Esophagus squamous epithelium (tissue), 5 donors: ENCODE data around the gene ATAD1. TPM values are rescaled to one million over a fixed set of nuclear protein-coding genes. Genes with fewer than 3 reads are reported as not detected.
"Not testable (repeated sequence)": the region's sequence is repeated elsewhere in the genome, so short reads cannot be mapped to it uniquely, and the experiment has no call there.

Source experiments
- DNase-seq: peaks from one replicate; lab custom pipeline; 2025; lab: John Stamatoyannopoulos, UW
- H3K27ac ChIP-seq, 4 donors: fragments of 200-600 bp; sonication (generic); one replicate each; pipeline ENCODE4 v1.5.1; 2016 to 2019; ENCODE audit warnings: mild to moderate bottlenecking in 1 of 4
- H3K27me3 ChIP-seq, 4 donors: fragments of 200-600 bp; sonication (generic); 1 replicate in 3 of 4; 2 replicates in 1 of 4; pipeline versions ENCODE4 v1.5.1 to v1.6.0; 2017 to 2021; ENCODE audit warnings: antibody characterized with exemption in 1 of 4
- H3K36me3 ChIP-seq, 3 donors: fragments of 200-600 bp; sonication (generic); one replicate each; pipeline ENCODE4 v1.5.1; 2016 to 2019
- H3K4me1 ChIP-seq, 3 donors: fragments of 200-600 bp; sonication (generic); one replicate each; pipeline ENCODE4 v1.5.1; 2017 to 2019
- H3K4me3 ChIP-seq, 4 donors: fragments of 200-600 bp; sonication (generic); 1 replicate in 3 of 4; 2 replicates in 1 of 4; pipeline ENCODE4 v1.5.1; 2016 to 2019; ENCODE audit warnings: mild to moderate bottlenecking in 2 of 4, moderate library complexity in 1 of 4
- H3K9me3 ChIP-seq, 3 donors: fragments of 200-600 bp; sonication (generic); one replicate each; pipeline ENCODE4 v1.5.1; 2016 to 2019
- POLR2A ChIP-seq, 4 donors: fragments of 450-650 bp; IDR thresholded peaks; one replicate each; pipeline ENCODE4 v1.6.1; 2017; ENCODE audit warnings: antibody characterized with exemption in 4 of 4, mild to moderate bottlenecking in 4 of 4, moderate library complexity in 3 of 4
- WGBS, 2 donors: methylation state at CpG; one replicate each; pipeline ENCODE4 v1.1.5; 2018; 5-methylcytosine and 5-hydroxymethylcytosine counted together
- intact Hi-C: fragments of 100-400 bp; cut with DNase I; formaldehyde crosslinking; loops from one replicate; pipeline ENCODE4 v1.15.0; 2022
- total RNA-seq, 4 donors: library from RNA; depleted of rRNA; stranded (reverse); fragments of >200 nt; gene quantifications; one replicate each; pipeline ENCODE4 v1.1.0, GENCODE V29; 2016
- TF ChIP-seq, protein P1 (sequence below), 6 experiments: fragments of 450-650 bp in 4 of 6; fragments of 200-600 bp in 2 of 6; sonication (generic) in 2 of 6; IDR thresholded peaks; one replicate each; pipeline ENCODE4 v1.5.1; 2016 to 2019; ENCODE audit warnings: antibody characterized with exemption in 6 of 6, mild to moderate bottlenecking in 4 of 6, moderate library complexity in 4 of 6
- donor health status: DM: yes; HTN: yes; CAD: no.

ATAD1 gene
- total RNA-seq, 4 donors from 2014 or later, result 22.3 to 30.1 (median 26.2) TPM

DNA sequence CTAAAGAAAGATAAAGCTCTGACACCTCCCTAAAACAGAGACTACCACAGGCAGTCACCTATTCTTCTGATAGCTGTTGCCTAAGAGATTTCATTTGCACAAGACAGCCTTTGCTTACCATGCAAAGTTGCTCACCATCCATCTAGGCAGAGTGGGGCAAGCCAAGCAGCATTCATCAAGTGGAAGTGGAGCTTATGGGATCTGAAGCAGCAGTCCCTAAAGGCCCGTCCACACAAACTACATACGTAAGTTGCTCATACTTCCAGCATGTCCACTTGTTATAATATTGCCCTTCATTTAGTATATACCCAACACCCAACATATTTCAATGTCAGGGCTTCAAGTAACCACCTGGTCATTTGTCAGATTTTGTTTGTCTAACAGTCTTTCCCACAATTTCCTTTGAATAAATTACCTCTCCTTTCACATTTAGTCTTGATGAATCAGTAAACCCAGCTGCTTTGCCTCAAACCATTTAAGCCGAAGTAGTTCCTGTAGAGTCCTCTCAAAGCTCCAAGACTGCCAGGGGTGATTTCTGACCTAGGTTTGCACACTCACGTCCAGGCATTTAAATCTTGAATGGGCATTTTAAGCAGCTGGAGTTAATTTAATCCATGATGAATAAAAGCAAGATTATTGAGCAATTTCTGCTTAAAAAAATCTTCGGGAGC, 67.9 kb downstream of the ATAD1 start:
- TF ChIP-seq POLR2A (IDR thresholded peaks at IDR 0.05), result no peak
- TF ChIP-seq, protein P1, sequence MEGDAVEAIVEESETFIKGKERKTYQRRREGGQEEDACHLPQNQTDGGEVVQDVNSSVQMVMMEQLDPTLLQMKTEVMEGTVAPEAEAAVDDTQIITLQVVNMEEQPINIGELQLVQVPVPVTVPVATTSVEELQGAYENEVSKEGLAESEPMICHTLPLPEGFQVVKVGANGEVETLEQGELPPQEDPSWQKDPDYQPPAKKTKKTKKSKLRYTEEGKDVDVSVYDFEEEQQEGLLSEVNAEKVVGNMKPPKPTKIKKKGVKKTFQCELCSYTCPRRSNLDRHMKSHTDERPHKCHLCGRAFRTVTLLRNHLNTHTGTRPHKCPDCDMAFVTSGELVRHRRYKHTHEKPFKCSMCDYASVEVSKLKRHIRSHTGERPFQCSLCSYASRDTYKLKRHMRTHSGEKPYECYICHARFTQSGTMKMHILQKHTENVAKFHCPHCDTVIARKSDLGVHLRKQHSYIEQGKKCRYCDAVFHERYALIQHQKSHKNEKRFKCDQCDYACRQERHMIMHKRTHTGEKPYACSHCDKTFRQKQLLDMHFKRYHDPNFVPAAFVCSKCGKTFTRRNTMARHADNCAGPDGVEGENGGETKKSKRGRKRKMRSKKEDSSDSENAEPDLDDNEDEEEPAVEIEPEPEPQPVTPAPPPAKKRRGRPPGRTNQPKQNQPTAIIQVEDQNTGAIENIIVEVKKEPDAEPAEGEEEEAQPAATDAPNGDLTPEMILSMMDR (IDR thresholded peaks at IDR 0.05), result no peak
- Histone ChIP-seq H3K27me3 (no peaks in the 10 kb centered on the region), H3K36me3 (peaks cover 0 to 14% (median 0%) of the 10 kb centered on the region in 3 donors), H3K9me3 (no peaks in the 10 kb centered on the region), H3K4me3 (no peak overlapping the region), H3K4me1 (peaks cover 3 to 39% (median 7%) of the 10 kb centered on the region in 3 donors), H3K27ac (peak overlapping the region in 3 of 4 donors; percentile 11 to 50 (median 20))
- 40 to 42% methylated on average over 5 of the region's 5 CpGs for WGBS, 2 donors
- intact Hi-C loops, result no loop called here
- DNase-seq, result no peak

DNA sequence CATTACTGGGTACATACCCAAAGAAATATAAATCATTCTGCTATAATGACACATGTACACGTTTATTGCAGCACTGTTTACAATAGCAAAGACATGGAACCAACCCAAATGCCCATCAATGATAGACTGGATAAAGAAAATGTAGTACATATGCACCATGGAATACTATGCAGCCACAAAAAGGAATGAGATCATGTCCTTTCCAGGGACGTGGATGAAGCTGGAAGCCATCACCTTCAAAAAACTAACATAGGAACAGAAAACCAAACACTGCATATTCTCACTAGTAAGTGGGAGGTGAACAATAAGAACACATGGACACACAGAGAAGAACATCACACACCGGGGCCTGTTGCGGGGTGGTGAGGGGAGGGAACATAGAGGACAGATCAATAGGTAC, 69.8 kb downstream of the ATAD1 start:
- H3K27me3 ChIP-seq, H3K4me3 ChIP-seq, H3K9me3 ChIP-seq, H3K36me3 ChIP-seq, intact Hi-C loops, H3K27ac ChIP-seq, DNase-seq: not testable (repeated sequence)
- peaks cover 3 to 39% (median 7%) of the 10 kb centered on the region in 3 donors for H3K4me1 ChIP-seq
- 78 to 84% methylated on average over 4 of the region's 4 CpGs for WGBS, 2 donors

GRCh38 chr10:87746911-87747310, 71.1 kb downstream of the ATAD1 start:
- intact Hi-C loops, result no loop called here
- no peak overlapping the region for H3K27ac ChIP-seq
- no peak for TF ChIP-seq POLR2A (IDR thresholded peaks at IDR 0.05)
- no peaks in the 10 kb centered on the region for H3K27me3 ChIP-seq
- H3K9me3 ChIP-seq, result no peaks in the 10 kb centered on the region
- H3K4me3 ChIP-seq, result no peak overlapping the region
- 48 to 84% methylated on average over 4 of the region's 4 CpGs for WGBS, 2 donors
- DNase-seq, result no peak
- peaks cover 1 to 27% (median 3%) of the 10 kb centered on the region in 3 donors for H3K4me1 ChIP-seq
- peaks cover 0 to 7% (median 0%) of the 10 kb centered on the region in 3 donors for H3K36me3 ChIP-seq

DNA sequence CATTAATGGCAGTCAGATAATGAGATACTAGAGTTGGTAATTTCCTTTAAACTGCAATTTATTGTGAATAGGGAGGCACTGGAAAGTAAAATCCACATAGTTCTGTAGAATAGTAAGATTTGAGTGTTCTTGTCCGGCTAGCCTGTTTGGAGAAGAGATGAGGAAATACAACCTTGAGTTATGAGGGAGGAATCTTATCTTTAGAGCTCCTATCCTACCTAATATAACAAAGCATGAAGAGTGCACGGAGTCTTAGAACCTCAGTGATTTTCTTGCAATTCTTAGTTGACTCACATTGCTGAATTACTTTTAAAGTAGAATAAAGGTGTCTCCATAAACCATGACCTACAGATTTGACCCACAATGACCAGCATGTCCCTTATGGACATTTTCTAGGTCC, 73.4 kb downstream of the ATAD1 start:
- Histone ChIP-seq H3K27ac (no peak overlapping the region), H3K9me3 (no peaks in the 10 kb centered on the region)
- 92 to 97% methylated on average over 2 of the region's 2 CpGs for WGBS, 2 donors

DNA sequence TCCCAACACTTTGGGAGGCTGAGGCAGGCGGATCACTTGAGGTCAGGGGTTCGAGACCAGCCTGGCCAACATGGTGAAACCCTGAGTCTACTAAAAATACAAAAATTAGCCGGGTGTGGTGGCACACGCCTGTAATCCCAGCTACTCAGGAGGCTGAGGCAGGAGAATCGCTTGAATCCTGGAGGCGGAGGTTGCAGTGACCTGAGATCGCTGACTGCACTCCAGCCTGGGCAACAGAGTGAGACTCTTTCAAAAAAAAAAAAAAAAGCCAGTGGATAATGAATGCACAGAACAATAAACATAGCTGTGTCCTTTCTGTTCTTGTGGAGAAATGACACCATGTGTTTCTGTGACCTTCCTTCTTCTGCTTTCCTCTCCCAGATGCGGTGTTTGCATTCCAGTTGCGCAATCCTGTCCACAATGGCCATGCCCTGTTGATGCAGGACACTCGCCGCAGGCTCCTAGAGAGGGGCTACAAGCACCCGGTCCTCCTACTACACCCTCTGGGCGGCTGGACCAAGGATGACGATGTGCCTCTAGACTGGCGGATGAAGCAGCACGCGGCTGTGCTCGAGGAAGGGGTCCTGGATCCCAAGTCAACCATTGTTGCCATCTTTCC, 74.9 kb downstream of the ATAD1 start:
- intact Hi-C loops, DNase-seq, H3K27ac ChIP-seq, H3K27me3 ChIP-seq, H3K36me3 ChIP-seq, H3K4me3 ChIP-seq, H3K9me3 ChIP-seq: not testable (repeated sequence)
- WGBS, 2 donors, result 83 to 86% methylated on average over 10 to 11 of the region's 18 CpGs
- H3K4me1 ChIP-seq, result peaks cover 0 to 15% (median 0%) of the 10 kb centered on the region in 3 donors

More for the DNA sequence above, 73.4 kb downstream of the ATAD1 start:
- H3K4me1 ChIP-seq, result peaks cover 0 to 25% (median under 1%) of the 10 kb centered on the region in 3 donors
- H3K4me3 ChIP-seq, result no peak overlapping the region
- intact Hi-C loops, result no loop called here
- TF ChIP-seq POLR2A (IDR thresholded peaks at IDR 0.05), result no peak
- TF ChIP-seq, protein P1 (IDR thresholded peaks at IDR 0.05), result no peak
- no peaks in the 10 kb centered on the region for H3K27me3 ChIP-seq
- H3K36me3 ChIP-seq, result peaks cover 0 to 7% (median 0%) of the 10 kb centered on the region in 3 donors
- no peak for DNase-seq

DNA sequence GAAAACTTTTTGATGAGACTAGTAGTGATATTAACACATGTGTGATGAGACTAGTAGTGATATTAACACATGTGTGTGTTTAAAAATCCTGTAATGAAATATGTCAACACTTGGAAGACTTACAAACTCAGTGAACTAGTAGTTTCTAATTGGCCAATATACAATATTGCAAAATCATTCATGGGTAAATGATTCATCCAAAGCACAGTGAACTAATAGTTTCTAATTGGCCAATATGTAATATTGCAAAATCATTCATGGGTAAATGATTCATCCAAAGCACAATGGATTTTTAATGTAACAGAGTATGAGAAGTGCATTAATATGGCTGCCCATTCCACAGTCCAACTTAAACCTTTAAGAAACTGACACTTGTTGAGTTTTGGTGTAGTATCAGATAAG, 77.8 kb downstream of the ATAD1 start:
- Histone ChIP-seq H3K9me3 (no peaks in the 10 kb centered on the region), H3K27me3 (no peaks in the 10 kb centered on the region), H3K36me3 (peaks cover 0 to 7% (median 0%) of the 10 kb centered on the region in 3 donors), H3K4me3 (no peak overlapping the region), H3K4me1 (peaks cover 0 to 15% (median 0%) of the 10 kb centered on the region in 3 donors), H3K27ac (peak overlapping the region in 2 of 4 donors; percentile 20 to 26)
- intact Hi-C loops, result no loop called here
- DNase-seq, result no peak
- TF ChIP-seq, protein P1 (IDR thresholded peaks at IDR 0.05), result no peak
- TF ChIP-seq POLR2A (IDR thresholded peaks at IDR 0.05), result no peak
